ENCODE results near the gene CES2.
"Not testable (repeated sequence)": the region's sequence is repeated elsewhere in the genome, so short reads cannot be mapped to it uniquely, and the experiment has no call there.

CES2 gene

DNA sequence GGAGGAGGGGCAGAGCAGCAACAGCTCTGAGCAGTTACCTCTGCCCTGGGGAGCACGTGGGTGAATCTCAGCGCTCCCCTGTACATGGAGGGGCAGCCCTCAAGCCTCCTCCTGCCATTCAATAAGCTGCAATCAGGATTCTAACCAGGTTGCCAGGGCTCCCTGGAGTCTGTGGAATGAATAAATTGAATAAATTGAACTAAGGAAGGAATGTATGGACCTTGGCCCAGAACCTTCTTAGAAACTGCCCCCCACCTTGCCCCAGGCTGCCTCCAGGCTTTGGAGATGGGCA, 15.1 kb upstream of the CES2 start:
- no peak for DNase-seq

DNA sequence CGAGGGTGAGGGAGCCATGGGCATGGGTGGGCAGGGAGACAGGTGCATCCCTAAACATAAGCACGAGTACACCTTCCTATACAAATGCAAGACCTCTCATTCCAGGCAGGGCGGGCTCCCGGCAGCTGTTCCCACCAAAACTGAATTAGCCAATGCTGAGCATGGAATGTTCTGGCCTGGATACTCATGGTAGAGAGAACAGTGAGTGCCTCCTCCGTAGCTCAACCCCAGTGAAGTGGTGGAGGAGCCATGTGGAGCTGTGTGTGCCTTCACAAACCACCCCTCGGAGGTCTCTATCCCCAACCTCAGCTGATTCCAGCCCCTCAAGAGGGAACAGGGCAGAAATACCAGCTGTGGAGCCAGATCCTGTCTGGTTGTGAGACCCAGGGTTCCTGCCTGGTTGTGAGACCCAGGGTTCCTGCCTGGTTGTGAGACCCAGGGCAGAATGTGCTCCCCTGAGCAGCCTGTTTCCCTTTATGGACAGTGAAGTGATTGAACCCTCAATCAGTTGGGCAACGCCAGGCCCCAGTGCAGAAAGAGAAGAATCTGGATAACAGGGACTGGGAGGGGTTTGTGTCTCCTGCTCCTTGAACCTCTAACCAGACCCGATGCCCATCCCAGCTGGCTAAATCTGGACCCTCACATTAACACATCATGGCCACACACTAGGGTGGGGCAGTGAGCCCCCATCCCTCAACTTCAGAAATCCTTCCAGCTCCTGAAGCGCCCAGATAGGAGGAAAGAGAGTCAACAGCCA, 14.2 kb upstream of the CES2 start:
- no peak for DNase-seq

GRCh38 chr16:66921729-66922450, 13.4 kb upstream of the CES2 start:
- no peak for DNase-seq

DNA sequence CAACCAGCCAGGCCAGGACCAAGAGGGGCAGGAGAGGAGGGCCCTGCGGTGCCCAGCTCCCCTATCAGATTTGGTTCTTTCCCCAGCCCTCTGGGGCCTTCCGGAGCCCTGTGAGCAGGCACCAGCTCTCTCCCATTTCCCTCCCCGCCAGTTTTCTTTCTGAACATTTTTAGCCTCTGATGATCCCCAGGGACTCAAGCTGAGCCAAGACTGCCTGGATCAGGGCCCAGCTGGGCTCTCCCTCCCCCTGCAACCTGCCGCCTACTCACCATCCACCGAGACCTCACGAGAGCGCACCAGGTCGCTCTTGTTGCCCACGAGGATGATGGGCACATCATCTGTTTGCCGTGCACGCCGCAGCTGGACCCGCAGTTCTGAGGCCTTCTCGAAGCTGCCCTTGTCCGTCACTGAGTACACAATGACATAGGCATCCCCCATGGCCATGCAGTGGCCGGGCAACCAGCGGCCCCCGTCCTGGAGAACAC, 12.0 kb upstream of the CES2 start:
- no peak for DNase-seq

DNA sequence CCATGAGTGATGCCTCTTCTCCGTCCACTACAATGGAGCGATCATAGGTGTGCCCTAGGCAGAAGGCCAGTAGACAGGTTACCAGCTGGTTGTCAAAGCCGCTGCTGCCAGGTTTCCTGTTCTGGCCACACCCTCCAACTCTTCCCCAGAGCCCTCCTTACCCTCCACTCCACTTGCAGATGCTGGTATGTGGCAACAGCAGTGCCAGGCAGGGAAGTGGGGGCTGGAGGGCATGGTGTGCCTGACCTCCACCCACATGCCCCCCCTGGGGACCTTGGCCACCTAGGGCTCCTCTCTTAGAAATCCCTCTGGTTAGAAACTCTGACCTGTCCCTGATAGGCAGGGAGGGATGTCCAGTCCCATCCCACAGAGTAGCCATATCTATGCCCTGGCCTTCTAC, 11.4 kb upstream of the CES2 start:
- DNase-seq, result no peak

DNA sequence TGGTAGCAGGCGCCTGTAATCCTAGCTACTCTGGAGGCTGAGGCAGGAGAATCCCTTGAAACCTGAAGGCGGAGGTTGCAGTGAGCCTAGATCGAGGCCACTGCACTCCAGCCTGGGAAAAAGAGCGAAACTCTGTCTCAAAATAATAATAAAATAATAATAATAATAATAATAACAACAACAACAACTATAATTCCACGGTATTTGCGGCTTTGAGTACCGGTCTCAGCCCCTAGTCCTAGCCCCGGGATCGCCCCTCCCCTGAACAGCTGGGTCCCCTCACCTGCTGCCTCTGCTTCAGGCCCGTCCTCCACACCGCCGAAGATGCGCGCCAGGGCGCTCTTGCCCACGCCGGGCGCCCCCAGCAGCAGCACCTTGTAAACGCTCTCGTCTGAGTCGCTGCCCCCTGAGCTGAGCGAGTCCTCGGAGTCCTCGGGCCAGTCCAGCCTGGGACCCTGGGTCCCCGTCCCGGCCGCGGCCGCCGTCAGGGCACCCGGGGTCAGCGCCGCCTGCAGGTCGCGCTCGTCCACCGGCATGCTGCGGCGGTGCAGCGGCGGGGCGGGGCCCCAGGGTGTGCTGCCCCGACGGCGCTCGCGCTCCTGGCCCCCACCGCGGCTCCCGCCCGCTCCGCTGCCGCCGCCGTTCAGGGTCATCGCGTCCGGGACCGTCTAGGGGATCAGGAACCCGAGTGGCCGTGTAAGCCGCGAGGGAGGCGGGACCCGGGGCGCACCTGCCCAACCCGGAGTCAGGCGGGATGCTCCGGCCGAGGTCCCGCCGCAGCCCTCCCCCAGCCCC, 10.6 kb upstream of the CES2 start:
- no peak for DNase-seq

DNA sequence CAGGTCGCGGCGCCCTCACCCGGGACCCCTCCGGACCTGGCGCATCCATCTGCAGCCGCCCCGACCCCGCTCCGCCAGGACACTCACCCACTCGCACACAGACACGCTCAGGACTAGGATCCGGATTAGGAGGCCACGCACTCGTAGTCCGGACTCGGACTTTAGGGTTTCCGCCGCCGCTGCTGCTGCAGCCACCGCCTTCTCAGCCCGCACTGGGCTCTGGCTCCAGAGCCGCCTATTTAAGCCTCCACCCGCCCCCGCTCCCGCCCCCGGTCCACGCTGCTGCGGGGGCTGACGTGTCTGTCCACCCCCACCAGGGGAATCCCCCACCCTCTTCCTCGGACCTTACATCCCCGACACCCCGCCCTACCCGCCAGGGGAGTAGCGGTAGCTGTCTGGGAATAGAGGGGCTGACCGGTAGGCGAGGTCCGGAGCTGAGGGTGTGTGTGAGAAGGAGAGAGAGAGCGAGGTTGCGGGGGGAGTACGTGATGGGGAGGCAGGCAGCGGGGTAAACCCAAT, 9.9 kb upstream of the CES2 start, which contains the start of gene RRAD:
Gene RRAD (minus strand): TSS at position 214 of the 519 bp plus-strand sequence. CDS start 356 bp downstream, outside the sequence.
- DNase-seq, result no peak

GRCh38 chr16:66926171-66926947, 9.0 kb upstream of the CES2 start:
- no peak for DNase-seq

DNA sequence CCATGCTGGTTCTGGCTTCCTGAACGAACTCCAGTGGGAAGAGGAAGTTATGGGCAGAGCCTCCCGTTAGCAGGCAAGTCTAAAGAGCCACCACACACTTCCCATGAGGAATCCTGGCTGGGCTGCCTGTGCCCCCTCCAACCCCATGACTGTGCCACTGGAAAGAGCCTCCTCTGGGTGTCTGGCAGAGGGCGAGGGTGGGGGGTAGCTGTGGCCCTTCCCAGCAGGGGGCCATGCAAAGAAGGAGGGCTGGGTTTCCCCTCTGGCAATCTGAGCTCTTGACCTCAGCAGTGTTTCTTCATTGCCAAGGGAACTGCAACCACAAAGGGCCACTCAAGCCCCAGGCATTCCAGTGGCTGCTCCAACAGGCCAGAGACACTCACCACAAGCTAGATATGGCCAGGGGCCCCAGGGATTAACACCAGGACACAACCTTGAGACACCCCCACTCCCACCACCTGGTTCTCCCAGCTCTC, 8.3 kb upstream of the CES2 start:
- no peak for DNase-seq

DNA sequence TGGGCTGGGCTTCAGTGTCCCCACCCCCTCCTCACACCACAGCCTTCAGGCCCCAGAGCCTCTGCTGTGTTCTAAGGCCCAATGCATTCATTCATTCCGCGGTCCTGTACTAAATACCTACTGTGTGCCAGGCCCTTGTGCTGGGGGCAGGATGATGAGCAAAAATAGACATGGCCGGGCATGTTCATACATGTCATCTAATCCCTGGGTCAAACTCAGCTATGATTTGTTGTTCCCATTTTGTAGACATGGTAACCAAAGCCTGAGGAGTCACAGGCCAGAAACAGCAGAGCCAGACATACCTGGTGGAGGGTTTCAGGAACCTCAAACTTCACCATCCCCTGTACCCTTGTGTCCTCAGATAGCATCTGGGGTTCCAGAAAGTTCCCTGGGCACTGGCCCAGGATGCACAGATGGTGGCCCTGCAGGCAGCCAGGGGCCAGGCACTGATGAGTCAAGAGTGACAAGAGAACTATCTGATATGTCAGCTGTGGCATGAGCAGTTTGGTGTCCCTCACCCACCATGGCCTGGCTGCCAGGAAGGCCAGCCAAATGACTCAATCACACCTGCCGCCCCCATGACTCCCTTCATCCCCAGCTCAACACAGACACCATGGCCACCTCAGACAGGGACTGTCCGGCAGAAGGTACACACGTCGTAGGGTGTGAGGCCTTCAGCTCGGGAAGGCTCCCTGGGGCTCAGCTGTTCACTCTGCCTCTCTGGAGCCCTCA, 7.2 kb upstream of the CES2 start:
- DNase-seq, result no peak

DNA sequence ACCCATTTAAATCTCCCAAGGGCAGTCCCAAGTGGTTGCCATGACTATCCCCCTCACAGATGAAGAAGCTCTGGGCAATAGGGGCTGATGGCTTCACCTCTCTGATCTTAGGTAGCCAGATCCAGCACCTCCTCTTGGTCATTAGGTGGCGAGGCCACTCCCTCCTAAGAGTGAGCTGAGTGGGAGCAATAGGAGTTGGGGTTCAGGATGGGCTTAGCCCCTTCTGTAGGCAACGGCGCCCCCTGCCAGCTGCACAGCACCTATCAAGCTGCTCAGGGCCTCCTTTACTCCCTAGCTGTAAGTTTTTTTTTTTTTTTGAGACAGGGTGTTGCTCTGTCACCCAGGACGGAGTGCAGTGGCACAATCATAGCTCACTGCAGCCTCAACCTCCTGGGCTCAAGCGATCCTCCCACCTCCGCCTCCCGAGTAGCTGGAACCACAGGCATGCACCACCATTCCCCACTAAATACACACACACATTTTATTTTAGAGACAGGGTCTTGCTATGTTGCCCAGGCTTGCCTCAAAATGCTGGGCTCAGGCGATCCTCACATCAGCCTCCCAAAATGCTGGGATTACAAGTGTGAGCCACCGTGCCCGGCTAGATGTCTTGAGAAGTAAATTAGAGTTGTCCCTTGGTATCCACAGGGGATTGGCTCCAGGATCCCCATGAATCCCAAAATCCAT, 6.5 kb upstream of the CES2 start:
- no peak for DNase-seq

GRCh38 chr16:66930189-66930588, 5.1 kb upstream of the CES2 start:
- no peak for DNase-seq

- DNase-seq, result no peak
Observed at GRCh38 chr16:66931665-66932064, 3.7 kb upstream of the CES2 start.

GRCh38 chr16:66932076-66932475, 3.2 kb upstream of the CES2 start:
- DNase-seq, result no peak

GRCh38 chr16:66933776-66934137, 1.6 kb upstream of the CES2 start:
- DNase-seq, result no peak

DNA sequence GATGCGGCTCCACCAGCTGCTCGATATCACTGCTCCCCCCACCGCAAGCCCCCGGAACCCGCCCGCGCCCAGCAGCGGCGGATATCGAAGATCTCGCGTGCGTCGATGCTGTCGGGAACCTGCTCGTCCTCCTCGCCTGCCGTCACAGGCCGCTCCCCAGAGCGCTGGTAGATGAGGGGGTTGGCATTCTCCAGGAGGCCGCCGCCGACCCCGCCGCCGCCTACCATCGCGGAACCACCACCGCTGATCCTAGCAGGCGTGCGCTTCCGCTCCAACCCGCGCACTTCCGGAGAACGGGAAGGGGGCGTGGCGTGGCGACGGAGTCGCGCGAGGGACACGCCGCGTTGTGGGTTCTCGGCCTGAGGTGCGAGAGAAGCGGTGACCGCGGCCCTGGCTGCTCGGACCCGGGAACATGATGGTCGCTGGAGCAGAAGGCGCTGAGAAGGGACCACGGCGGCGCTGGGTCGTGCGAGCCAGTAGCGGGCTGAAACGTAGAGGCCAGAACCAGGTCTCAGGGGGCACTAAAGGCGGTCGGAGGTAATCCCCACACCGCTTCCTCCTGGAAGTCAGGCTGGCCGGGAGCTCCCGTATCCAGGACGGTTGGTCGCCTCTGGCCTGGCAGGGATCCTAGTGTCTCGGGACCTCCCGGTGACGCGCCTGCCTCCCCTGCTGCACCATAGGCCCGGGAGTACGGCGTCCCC, 1.0 kb upstream of the CES2 start, which contains the start of gene CIAO2B:
Gene CIAO2B (minus strand): TSS at position 265 of the 701 bp plus-strand sequence. CDS start 38 bp downstream, at position 227.
- peak; percentile 65 to 80 for DNase-seq

GRCh38 chr16:66934839-66935313, 440 bp upstream of the CES2 start:
- DNase-seq, result not testable (repeated sequence)

DNA sequence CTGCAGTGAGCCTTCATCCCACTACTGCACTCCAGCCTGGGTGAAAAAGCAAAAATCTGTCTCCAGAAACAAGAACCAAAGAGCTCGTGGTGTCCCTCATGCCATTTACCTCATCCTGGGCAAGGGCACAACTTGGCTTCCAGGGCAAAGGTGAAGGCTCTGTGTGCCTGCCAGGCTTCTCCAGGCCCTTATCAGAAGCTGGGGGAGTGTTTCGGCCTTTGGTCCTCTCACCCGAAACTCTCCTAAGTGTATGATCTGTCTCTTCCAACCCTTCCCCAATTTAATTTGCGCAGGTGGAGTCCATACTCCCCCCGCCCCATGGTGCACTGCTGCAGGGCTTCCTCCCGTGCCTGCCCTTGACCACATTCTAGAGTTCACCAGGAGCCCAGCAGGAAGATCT, 1.1 kb downstream of the CES2 start:
- DNase-seq, result no peak

DNA sequence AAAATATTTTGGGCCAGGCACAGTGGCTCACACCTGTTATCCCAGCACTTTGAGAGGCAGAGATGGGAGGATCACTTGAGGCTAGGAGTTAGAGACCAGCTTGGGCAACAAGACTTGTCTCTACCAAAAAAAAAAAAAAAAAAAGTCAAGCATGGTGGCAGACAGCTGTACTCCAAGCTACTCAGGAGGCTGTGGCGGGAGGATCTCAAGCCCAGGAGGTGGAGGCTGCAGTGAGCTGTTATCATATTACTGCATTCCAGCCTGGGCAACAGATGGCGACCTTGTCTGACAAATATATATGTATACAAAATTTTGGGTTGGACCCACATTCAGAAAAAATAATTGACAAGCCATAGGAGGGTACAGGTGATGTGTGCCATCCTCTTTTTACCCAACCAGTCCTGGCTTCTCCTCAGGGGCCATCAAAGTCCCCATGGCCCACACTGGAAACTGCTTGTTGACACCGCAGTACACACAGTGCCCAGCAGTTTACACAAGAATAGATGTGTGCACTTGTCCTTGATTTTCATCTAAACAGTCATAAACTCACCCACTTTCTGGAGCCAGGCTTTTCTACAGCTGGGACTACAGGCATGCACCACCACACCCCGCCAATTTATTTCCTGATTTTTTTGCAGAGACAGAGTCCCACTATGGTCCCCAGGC, 1.7 kb downstream of the CES2 start:
- DNase-seq, result no peak

Measured in hippocampal formation (tissue), 2 donors.